CD4-positive, alpha-beta memory T cell (primary cell): Measurements from ENCODE around the gene CLHC1. TPM values are rescaled to one million over a fixed set of nuclear protein-coding genes. Genes with fewer than 3 reads are reported as not detected.
A peak's percentile ranks its signal among the peaks of the same experiment; 100 is the strongest.

ENCODE experiments used
- CTCF ChIA-PET: fragments of 350-600 bp; sonication (Branson Sonifier 250); formaldehyde crosslinking; loops from one replicate; lab custom pipeline; 2021; ENCODE audit warnings: inconsistent platforms; ENCODE audit not compliant: partially characterized antibody; lab: Charles Lee
- POLR2A ChIA-PET: fragments of 350-600 bp; sonication (Branson Sonifier 250); formaldehyde crosslinking; loops from one replicate; lab custom pipeline; 2021; ENCODE audit not compliant: partially characterized antibody; lab: Charles Lee
- DNase-seq, 5 donors: peaks; one replicate each; pipeline versions ENCODE4 v3.0.0 to v3.0.0-alpha.2; 2020 to 2022; ENCODE audit warnings: mixed read lengths in 1 of 5
- H3K27ac ChIP-seq: one replicate; pipeline ENCODE4 v1.7.0; 2013; ENCODE audit warnings: low read depth, low read length
- H3K27me3 ChIP-seq: 2 replicates; pipeline ENCODE4 v1.7.0; 2013; ENCODE audit warnings: mild to moderate bottlenecking, low read length, moderate library complexity; ENCODE audit not compliant: insufficient read depth
- H3K36me3 ChIP-seq: 2 replicates; pipeline ENCODE4 v1.7.0; 2013; ENCODE audit warnings: mild to moderate bottlenecking, low read length, moderate library complexity; ENCODE audit not compliant: insufficient read depth
- H3K4me1 ChIP-seq: 2 replicates; pipeline ENCODE4 v1.7.0; 2013; ENCODE audit warnings: mild to moderate bottlenecking, low read length, moderate library complexity; ENCODE audit not compliant: insufficient read depth
- H3K4me3 ChIP-seq, 2 donors: one replicate each; pipeline ENCODE4 v1.7.0; 2013; ENCODE audit warnings: low read length in 2 of 2, mild to moderate bottlenecking in 1 of 2
- H3K9me3 ChIP-seq, 2 donors: one replicate each; pipeline ENCODE4 v1.7.0; 2013; ENCODE audit warnings: low read length in 2 of 2, control low read depth in 1 of 2; ENCODE audit not compliant: control insufficient read depth in 1 of 2
- H3K27ac Mint-ChIP-seq, 7 donors: one replicate each; pipeline ENCODE4 v1.8.0; 2020 to 2021; ENCODE audit warnings: mixed read lengths in 7 of 7, mild to moderate bottlenecking in 6 of 7, inconsistent platforms in 3 of 7, moderate library complexity in 3 of 7
- H3K27me3 Mint-ChIP-seq, 2 donors: one replicate each; pipeline ENCODE4 v1.8.0; 2020 to 2021; ENCODE audit warnings: mixed read lengths in 2 of 2
- H3K36me3 Mint-ChIP-seq, 2 donors: one replicate each; pipeline ENCODE4 v1.8.0; 2020 to 2021; ENCODE audit warnings: mixed read lengths in 2 of 2, inconsistent platforms in 1 of 2, mild to moderate bottlenecking in 1 of 2
- H3K4me1 Mint-ChIP-seq, 4 donors: one replicate each; pipeline ENCODE4 v1.8.0; 2020 to 2021; ENCODE audit warnings: mixed read lengths in 4 of 4, mild to moderate bottlenecking in 1 of 4
- H3K4me3 Mint-ChIP-seq, 8 donors: one replicate each; pipeline ENCODE4 v1.8.0; 2020 to 2021; ENCODE audit warnings: mixed read lengths in 8 of 8, mild to moderate bottlenecking in 7 of 8, moderate library complexity in 6 of 8, inconsistent platforms in 3 of 8
- H3K9me3 Mint-ChIP-seq, 8 donors: one replicate each; pipeline ENCODE4 v1.8.0; 2020 to 2021; ENCODE audit warnings: mixed read lengths in 8 of 8, mild to moderate bottlenecking in 5 of 8, inconsistent platforms in 3 of 8, moderate library complexity in 1 of 8
- intact Hi-C: fragments of 100-400 bp; cut with micrococcal nuclease; formaldehyde crosslinking; loops from one replicate; pipeline ENCODE4 v1.15.1; 2023
- polyA plus RNA-seq, 2 donors: library from polyadenylated mRNA; unstranded; fragments of 300-500 nt; fragmentation: Illumina TruSeq; gene quantifications; one replicate each; pipeline ENCODE4 v1.2.3, GENCODE V29; 2021
- total RNA-seq, 2 experiments: library from RNA; stranded (reverse); gene quantifications; one replicate each; pipeline ENCODE4 v1.2.3, GENCODE V29; 2021

CLHC1 gene
- total and polyA plus RNA-seq, 4 experiments from 2014 or later: 1.0 to 14.2 (median 7.5) TPM

DNA sequence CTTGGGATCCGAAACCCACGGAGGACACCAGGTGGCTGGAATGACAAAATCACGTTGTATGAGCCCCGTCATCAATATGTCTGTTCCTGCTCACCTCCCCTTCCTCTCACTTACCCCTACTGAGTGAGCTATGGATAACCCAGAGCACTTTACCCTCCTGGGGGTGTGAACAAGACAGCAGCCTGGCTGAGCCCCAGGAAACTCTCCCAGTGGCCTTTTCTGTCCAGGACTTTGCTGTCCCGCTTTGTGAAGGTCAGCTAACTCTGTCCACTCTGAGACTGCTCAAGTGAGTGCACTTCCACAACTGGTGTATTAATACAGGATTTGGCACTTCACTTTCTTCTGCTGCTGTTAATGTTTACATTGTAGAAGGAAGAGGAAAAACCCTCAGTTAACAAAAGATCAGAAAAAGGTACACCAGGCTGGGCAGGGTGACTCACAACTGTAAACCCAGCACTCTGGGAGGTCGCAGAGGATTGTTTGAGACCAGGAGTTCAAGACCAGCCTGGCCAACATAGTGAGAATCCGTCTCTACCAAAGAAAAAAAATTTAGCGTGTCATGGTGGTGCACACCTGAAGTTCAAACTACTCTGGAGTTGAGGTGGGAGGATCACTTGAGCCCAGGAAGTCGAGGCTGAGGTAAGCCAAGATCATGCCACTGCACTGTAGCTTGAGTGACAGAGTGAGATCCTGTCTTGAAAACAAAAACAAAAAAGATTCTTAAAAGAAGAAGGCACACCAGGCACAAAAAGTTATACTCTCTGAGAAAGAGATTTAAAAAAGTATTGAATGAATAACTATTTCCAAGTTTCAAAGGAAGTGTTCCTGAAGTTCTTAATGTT, 90.3 kb downstream of the CLHC1 start:
- Mint-ChIP-seq H3K9me3 (peaks cover 0 to under 1% (median 0%) of the 10 kb centered on the region in 8 donors), H3K27me3 (no peaks in the 10 kb centered on the region), H3K27ac (peak overlapping the region in 2 of 7 donors; percentile 51 to 89), H3K36me3 (no peaks in the 10 kb centered on the region), H3K4me1 (peaks cover 4 to 15% (median 12%) of the 10 kb centered on the region in 4 donors), H3K4me3 (peak overlapping the region in 1 of 8 donors; percentile 2)
- ChIA-PET POLR2A (no interaction called here), CTCF (interaction anchor here (1.1 kb wide), 1 partner anchor 91 kb away, joined by 3 read pairs; the partner anchor contains the start of gene RTN4)
- Histone ChIP-seq H3K36me3 (no peaks in the 10 kb centered on the region), H3K9me3 (no peaks in the 10 kb centered on the region), H3K4me3 (no peak overlapping the region), H3K27ac (no peak overlapping the region), H3K27me3 (no peaks in the 10 kb centered on the region), H3K4me1 (peaks cover 11% of the 10 kb centered on the region)
- intact Hi-C loops: no loop called here
- peak in 2 of 5 donors; percentile 8 for DNase-seq

DNA sequence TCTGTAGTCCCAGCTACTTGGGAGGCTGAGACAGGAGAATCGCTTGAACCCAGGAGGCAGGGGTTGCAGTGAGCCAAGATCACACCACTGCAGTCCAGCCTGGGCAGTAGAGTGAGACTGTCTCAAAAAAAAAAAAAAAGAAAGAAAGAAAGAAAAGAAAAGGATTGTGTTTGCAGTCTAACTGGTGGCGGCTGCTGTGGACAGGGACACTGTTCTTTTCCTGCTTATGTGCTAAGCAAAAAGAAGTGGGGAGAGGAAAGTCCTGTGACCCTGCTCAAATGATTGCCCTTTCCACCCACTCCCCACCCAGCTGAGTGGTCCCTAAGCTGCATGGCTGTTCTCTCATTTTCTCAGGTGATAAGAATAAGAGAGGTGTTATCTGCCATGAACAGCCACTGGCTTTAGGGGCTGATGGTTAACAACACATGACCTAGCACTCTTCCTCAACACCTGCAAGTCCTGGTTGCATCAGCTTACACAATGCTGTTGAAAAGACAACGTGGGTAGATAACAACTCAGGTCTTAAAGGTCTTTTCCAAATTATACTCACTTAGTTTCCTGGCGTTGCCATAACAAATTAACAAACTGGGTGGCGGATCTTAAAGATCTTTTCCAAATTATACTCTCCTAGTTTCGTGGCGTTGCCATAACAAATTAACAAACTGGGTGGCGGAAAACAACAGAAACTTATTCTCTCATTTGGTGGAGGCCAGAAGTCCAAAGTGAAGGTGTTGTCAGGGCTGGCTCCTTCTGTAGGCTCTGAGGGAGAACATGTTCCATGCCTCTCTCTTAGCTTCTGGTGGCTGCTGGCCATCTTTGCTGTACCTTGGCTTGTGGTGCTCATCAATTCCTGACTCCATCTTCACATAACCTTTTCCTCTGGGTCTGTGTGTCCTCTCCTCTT, 91.5 kb downstream of the CLHC1 start:
- H3K27me3 Mint-ChIP-seq: no peaks in the 10 kb centered on the region
- H3K9me3 Mint-ChIP-seq: no peaks in the 10 kb centered on the region
- CTCF ChIA-PET: interaction anchor here (0.7 to 1.1 kb wide), 2 partner anchors 28 to 90 kb away, joined by 3 read pairs; partner anchors contain the start of gene RTN4
- no peaks in the 10 kb centered on the region for H3K36me3 Mint-ChIP-seq
- no peak overlapping the region for H3K4me3 Mint-ChIP-seq
- H3K27me3 ChIP-seq: no peaks in the 10 kb centered on the region
- peak overlapping the region in 2 of 7 donors; percentile 61 to 70 for H3K27ac Mint-ChIP-seq
- H3K9me3 ChIP-seq: no peaks in the 10 kb centered on the region
- no peak overlapping the region for H3K4me3 ChIP-seq
- H3K36me3 ChIP-seq: no peaks in the 10 kb centered on the region
- peaks cover 12% of the 10 kb centered on the region for H3K4me1 ChIP-seq
- POLR2A ChIA-PET: no interaction called here
- intact Hi-C loops: no loop called here
- H3K4me1 Mint-ChIP-seq: peaks cover 6 to 28% (median 15%) of the 10 kb centered on the region in 4 donors
- no peak for DNase-seq
- no peak overlapping the region for H3K27ac ChIP-seq

DNA sequence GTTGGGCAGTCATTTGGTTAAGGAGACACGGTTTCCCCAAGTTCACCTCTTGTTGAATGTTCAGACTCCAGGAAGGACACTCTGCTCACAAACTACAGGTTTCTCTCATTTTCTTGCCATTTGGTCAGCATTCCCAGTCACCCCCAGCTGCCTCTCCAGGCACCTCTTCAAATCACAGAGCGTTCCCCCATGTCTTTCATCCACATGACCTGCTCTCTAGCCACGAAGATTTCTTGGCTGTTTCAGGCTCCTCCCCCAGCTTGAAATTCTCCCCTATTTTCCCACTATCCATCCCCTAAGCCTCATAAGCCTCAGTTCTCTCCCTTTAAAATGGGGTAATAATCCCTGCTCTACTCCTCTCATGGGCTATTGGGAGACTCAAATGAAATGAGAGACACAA, 92.8 kb downstream of the CLHC1 start:
- no peak overlapping the region for H3K27ac ChIP-seq
- no peaks in the 10 kb centered on the region for H3K9me3 Mint-ChIP-seq

DNA sequence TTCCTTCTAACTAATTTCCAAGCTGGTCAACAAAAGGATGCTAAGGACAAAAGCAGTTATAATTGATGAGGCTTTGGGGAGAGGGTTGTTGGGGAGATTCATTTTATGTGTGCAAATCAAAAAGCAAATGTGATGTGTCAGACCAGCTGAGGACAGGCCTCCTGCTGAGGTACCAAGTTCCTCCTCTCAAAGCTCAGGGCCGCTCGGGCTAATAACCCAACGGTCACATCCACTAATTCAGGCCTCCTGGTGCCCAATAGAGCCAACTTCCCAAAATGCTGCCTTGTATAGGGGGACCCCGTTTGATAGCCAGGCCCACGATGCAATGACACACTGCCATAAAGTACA, 93.2 kb downstream of the CLHC1 start:
- Mint-ChIP-seq H3K4me3 (no peak overlapping the region), H3K4me1 (peaks cover 14 to 43% (median 26%) of the 10 kb centered on the region in 4 donors), H3K9me3 (no peaks in the 10 kb centered on the region), H3K27ac (no peak overlapping the region), H3K27me3 (no peaks in the 10 kb centered on the region), H3K36me3 (no peaks in the 10 kb centered on the region)
- ChIA-PET POLR2A (interaction anchor here (3.8 kb wide), 1 partner anchor 88 kb away, joined by 10 read pairs; the partner anchor contains the start of gene RTN4), CTCF (no interaction called here)
- Histone ChIP-seq H3K4me3 (no peak overlapping the region), H3K27ac (no peak overlapping the region), H3K36me3 (no peaks in the 10 kb centered on the region), H3K9me3 (no peaks in the 10 kb centered on the region), H3K4me1 (peaks cover 29% of the 10 kb centered on the region), H3K27me3 (no peaks in the 10 kb centered on the region)
- no peak for DNase-seq
- intact Hi-C loops: no loop called here

More for the DNA sequence above, 92.8 kb downstream of the CLHC1 start:
- Mint-ChIP-seq H3K4me1 (peaks cover 9 to 39% (median 22%) of the 10 kb centered on the region in 4 donors), H3K27me3 (no peaks in the 10 kb centered on the region), H3K4me3 (no peak overlapping the region), H3K36me3 (no peaks in the 10 kb centered on the region), H3K27ac (peak overlapping the region in 1 of 7 donors; percentile 82)
- no peaks in the 10 kb centered on the region for H3K9me3 ChIP-seq
- no peak for DNase-seq
- ChIA-PET POLR2A (interaction anchor here (3.8 kb wide), 1 partner anchor 89 kb away, joined by 10 read pairs; the partner anchor contains the start of gene RTN4), CTCF (no interaction called here)
- H3K4me3 ChIP-seq: no peak overlapping the region
- no peaks in the 10 kb centered on the region for H3K36me3 ChIP-seq
- intact Hi-C loops: no loop called here
- H3K27me3 ChIP-seq: no peaks in the 10 kb centered on the region
- peaks cover 24% of the 10 kb centered on the region for H3K4me1 ChIP-seq

DNA sequence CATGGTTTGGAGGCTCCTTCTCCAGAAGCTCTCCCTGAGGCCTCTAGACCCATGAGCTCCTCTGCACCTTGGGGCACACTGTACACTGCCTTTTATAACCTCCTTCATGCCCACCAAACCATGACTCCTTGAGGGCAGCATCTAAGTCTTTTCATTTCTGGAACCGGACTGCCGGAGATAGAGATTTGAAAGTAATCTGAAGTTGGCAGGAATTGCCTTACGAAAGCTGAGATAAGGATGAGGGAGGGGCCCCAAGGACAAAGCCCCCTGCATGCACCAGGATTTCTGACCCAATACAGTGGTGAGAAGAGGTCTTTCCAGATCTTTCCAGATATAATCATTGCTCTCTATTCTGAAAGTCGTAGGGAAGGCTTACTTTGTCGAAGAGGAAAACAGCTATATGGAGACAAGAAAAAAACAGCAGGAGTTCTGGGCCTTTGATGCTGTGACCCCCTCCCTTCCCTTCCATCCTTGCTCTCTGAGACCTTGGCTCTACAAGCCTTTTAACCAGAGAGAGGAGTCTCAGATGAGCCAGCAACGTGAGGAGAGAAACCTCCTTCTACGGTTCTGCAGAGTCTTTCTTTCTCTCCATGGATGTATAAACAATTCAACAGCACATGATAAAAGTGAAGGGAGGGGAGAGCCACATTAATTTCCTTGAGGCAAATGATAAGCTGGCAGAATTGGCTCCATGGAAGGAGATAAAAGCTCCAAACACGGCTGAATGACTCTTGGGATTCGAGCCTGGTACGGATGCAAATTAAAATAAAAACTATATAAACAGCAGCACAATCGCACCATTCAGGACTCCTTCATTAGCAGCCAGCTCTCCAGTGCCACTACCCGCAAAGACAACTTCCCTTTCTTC, 93.8 kb downstream of the CLHC1 start:
- no peaks in the 10 kb centered on the region for H3K27me3 ChIP-seq
- no peaks in the 10 kb centered on the region for H3K36me3 ChIP-seq
- Mint-ChIP-seq H3K27ac (peak overlapping the region in 2 of 7 donors; percentile 1 to 17), H3K4me3 (no peak overlapping the region), H3K36me3 (no peaks in the 10 kb centered on the region), H3K9me3 (no peaks in the 10 kb centered on the region), H3K4me1 (peaks cover 19 to 49% (median 31%) of the 10 kb centered on the region in 4 donors), H3K27me3 (no peaks in the 10 kb centered on the region)
- intact Hi-C loops: no loop called here
- CTCF ChIA-PET: interaction anchor here (1.2 kb wide), 1 partner anchor 88 kb away, joined by 3 read pairs; the partner anchor contains the start of gene RTN4
- no peak overlapping the region for H3K4me3 ChIP-seq
- peaks cover 35% of the 10 kb centered on the region for H3K4me1 ChIP-seq
- DNase-seq: no peak
- H3K9me3 ChIP-seq: no peaks in the 10 kb centered on the region
- H3K27ac ChIP-seq: no peak overlapping the region
- POLR2A ChIA-PET: interaction anchor here (3.8 kb wide), 1 partner anchor 88 kb away, joined by 10 read pairs; the partner anchor contains the start of gene RTN4

DNA sequence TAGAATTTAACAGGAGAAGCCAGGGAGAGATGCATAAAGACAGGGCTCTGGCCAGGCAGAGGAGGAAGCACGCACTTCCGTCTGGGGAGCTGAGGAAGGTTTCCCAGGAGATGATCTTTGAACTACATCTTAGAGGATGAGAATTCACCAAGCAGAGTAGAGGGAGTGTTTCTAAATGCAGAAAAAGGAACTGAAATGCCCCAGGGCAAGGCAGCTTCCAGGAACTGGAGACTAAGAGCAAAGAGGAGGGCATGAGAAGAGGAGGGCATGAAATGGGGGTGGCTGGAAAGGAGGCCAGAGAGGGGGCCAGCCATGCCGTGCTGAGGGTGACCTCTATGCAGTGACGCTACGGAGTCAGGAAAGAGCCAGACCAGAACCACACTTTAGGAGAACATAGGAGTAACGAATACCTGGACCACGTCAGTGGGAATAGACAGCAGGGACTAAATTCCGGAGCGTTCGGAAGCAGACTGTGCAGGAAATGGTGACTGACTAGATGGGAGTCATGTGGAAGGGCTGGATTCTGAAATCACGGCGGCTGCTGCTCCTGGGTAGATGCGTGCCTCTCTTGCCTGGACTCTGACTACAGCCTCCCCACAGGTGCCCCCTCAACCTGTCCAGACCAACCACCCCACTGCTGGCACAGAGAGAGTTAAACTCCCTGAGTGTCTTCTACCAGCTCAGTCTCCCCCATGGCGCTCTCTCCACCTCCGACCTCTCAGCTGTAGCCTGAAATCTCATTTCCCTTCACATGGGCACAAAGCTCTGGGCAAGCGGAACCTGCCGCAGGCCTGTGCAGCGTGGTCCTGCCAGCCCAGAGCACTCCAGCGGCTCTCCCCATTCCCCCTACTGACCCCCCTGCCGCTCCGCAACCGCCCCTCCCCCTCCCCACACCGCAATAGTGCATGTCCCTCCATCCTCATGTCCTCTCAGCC, 94.8 kb downstream of the CLHC1 start:
- DNase-seq: no peak
- no peaks in the 10 kb centered on the region for H3K36me3 ChIP-seq
- ChIA-PET CTCF (interaction anchor here (1.2 kb wide), 1 partner anchor 87 kb away, joined by 3 read pairs; the partner anchor contains the start of gene RTN4), POLR2A (interaction anchor here (0.5 to 3.8 kb wide), 2 partner anchors 41 to 87 kb away, joined by 3 to 10 read pairs; partner anchors contain the start of gene RTN4)
- no peak overlapping the region for H3K4me3 ChIP-seq
- Mint-ChIP-seq H3K27me3 (no peaks in the 10 kb centered on the region), H3K4me3 (no peak overlapping the region), H3K9me3 (no peaks in the 10 kb centered on the region), H3K27ac (peak overlapping the region in 3 of 7 donors; percentile 1 to 75 (median 43)), H3K4me1 (peaks cover 21 to 48% (median 31%) of the 10 kb centered on the region in 4 donors), H3K36me3 (no peaks in the 10 kb centered on the region)
- no peak overlapping the region for H3K27ac ChIP-seq
- no peaks in the 10 kb centered on the region for H3K27me3 ChIP-seq
- H3K9me3 ChIP-seq: no peaks in the 10 kb centered on the region
- peaks cover 36% of the 10 kb centered on the region for H3K4me1 ChIP-seq
- intact Hi-C loops: no loop called here
